OCI-LY1 (cell line): ENCODE measurements around the gene ATP7B.

Experiments used
- H2AFZ ChIP-seq: fragments of 200-600 bp; sonication (generic), shearing (Covaris generic); 2 replicates; pipeline ENCODE4 v1.6.0; 2014; ENCODE audit warnings: antibody characterized with exemption, mild to moderate bottlenecking, low read length
- H3F3A ChIP-seq: fragments of 200-600 bp; sonication (generic), shearing (Covaris generic); 2 replicates; pipeline ENCODE4 v1.6.0; 2014; ENCODE audit warnings: mild to moderate bottlenecking, antibody characterized with exemption, low read length, moderate library complexity; ENCODE audit not compliant: insufficient read depth
- H3K27ac ChIP-seq: fragments of 200-600 bp; sonication (generic); 2 replicates; pipeline ENCODE4 v1.5.1; 2014; ENCODE audit warnings: low read length, mixed run types, mild to moderate bottlenecking, low read depth; ENCODE audit not compliant: poor library complexity, severe bottlenecking
- H3K27me3 ChIP-seq: fragments of 200-600 bp; sonication (generic); 2 replicates; pipeline ENCODE4 v1.6.0; 2014; ENCODE audit warnings: antibody characterized with exemption, mild to moderate bottlenecking, low read length, moderate library complexity; ENCODE audit not compliant: insufficient read depth
- H3K36me3 ChIP-seq: fragments of 200-600 bp; sonication (generic); 2 replicates; pipeline ENCODE4 v1.6.1; 2014; ENCODE audit warnings: mild to moderate bottlenecking, antibody characterized with exemption, low read length, moderate library complexity, mixed read lengths; ENCODE audit not compliant: insufficient read depth
- H3K4me1 ChIP-seq: fragments of 200-600 bp; sonication (generic); 2 replicates; pipeline ENCODE4 v1.5.1; 2014; ENCODE audit warnings: mild to moderate bottlenecking, low read length, moderate library complexity; ENCODE audit not compliant: insufficient read depth, severe bottlenecking
- H3K4me2 ChIP-seq: fragments of 200-600 bp; sonication (generic), shearing (Covaris generic); 2 replicates; pipeline ENCODE4 v1.6.1; 2014; ENCODE audit warnings: low read length
- H3K4me3 ChIP-seq: fragments of 200-600 bp; sonication (generic); 2 replicates; pipeline ENCODE4 v1.5.1; 2014; ENCODE audit warnings: low read length, low read depth, mild to moderate bottlenecking, mixed read lengths; ENCODE audit not compliant: poor library complexity, severe bottlenecking
- H3K79me2 ChIP-seq: fragments of 200-600 bp; shearing (Covaris generic); 2 replicates; pipeline ENCODE4 v1.6.1; 2016; ENCODE audit warnings: mixed run types, low read length, mixed read lengths; ENCODE audit not compliant: insufficient read depth
- H3K9ac ChIP-seq: fragments of 200-600 bp; sonication (generic), shearing (Covaris generic); 2 replicates; pipeline ENCODE4 v1.6.1; 2014; ENCODE audit warnings: mild to moderate bottlenecking, low read length, mixed read lengths
- H3K9me2 ChIP-seq: fragments of 200-600 bp; sonication (generic), shearing (Covaris generic); 2 replicates; pipeline ENCODE4 v1.6.1; 2014; ENCODE audit warnings: low read depth, mild to moderate bottlenecking, low read length, mixed read lengths
- H3K9me3 ChIP-seq: fragments of 200-600 bp; shearing (Covaris generic); 2 replicates; pipeline ENCODE4 v1.6.1; 2014; ENCODE audit warnings: low read length, mixed read lengths
- H4K20me1 ChIP-seq: fragments of 200-600 bp; sonication (generic), shearing (Covaris generic); 2 replicates; pipeline ENCODE4 v1.6.0; 2016; ENCODE audit warnings: mild to moderate bottlenecking, low read length; ENCODE audit not compliant: insufficient read depth
- CTCF ChIP-seq: fragments of 200-600 bp; sonication (generic), shearing (Covaris generic); IDR thresholded peaks from 2 replicates; pipeline ENCODE4 v1.5.1; 2017; ENCODE audit warnings: mild to moderate bottlenecking, antibody characterized with exemption, low read length, moderate library complexity, mixed read lengths
- EZH2 ChIP-seq: fragments of 200-600 bp; sonication (generic), shearing (Covaris generic); IDR thresholded peaks from 2 replicates; pipeline ENCODE4 v1.8.0; 2017; ENCODE audit warnings: borderline replicate concordance, mixed run types, mild to moderate bottlenecking, antibody characterized with exemption, low read length, moderate library complexity, mixed read lengths

Gene ATP7B

GRCh38 chr13:51925865-51926527 is 85.3 kb downstream of the ATP7B start:
- Histone ChIP-seq H3K9me3 (no peaks in the 10 kb centered on the region), H3K79me2 (no peaks in the 10 kb centered on the region), H3K4me2 (no peak overlapping the region), H2AFZ (no peak overlapping the region), H3K27me3 (0 out of 2 replicates have a peak, but pooled peaks cover 4% of the 10 kb centered on the region), H3K36me3 (no peaks in the 10 kb centered on the region), H4K20me1 (no peaks in the 10 kb centered on the region), H3K9ac (no peak overlapping the region), H3F3A (no peaks in the 10 kb centered on the region), H3K27ac (no peak overlapping the region), H3K4me1 (no peaks in the 10 kb centered on the region), H3K9me2 (no peaks in the 10 kb centered on the region), H3K4me3 (no peak overlapping the region)
- no peak for TF ChIP-seq CTCF
- TF ChIP-seq EZH2: no peak

GRCh38 chr13:51924756-51925544 is 86.3 kb downstream of the ATP7B start:
- H3K9me3 ChIP-seq: no peaks in the 10 kb centered on the region
- H3K9me2 ChIP-seq: no peaks in the 10 kb centered on the region
- H3K27ac ChIP-seq: no peak overlapping the region
- TF ChIP-seq EZH2 (no peak), CTCF (no peak)
- no peaks in the 10 kb centered on the region for H3K36me3 ChIP-seq
- no peaks in the 10 kb centered on the region for H4K20me1 ChIP-seq
- no peak overlapping the region for H2AFZ ChIP-seq
- H3K4me1 ChIP-seq: no peaks in the 10 kb centered on the region
- no peak overlapping the region for H3K4me2 ChIP-seq
- no peaks in the 10 kb centered on the region for H3F3A ChIP-seq
- H3K4me3 ChIP-seq: no peak overlapping the region
- H3K79me2 ChIP-seq: no peaks in the 10 kb centered on the region
- H3K27me3 ChIP-seq: 0 out of 2 replicates have a peak, but pooled peaks cover 7% of the 10 kb centered on the region
- H3K9ac ChIP-seq: no peak overlapping the region

GRCh38 chr13:51923983-51924539 is 87.2 kb downstream of the ATP7B start:
- Histone ChIP-seq H3K27me3 (0 out of 2 replicates have a peak, but pooled peaks cover 7% of the 10 kb centered on the region), H3K36me3 (no peaks in the 10 kb centered on the region), H2AFZ (no peak overlapping the region), H3K9me2 (no peaks in the 10 kb centered on the region), H3K9me3 (no peaks in the 10 kb centered on the region), H3K79me2 (no peaks in the 10 kb centered on the region), H3K4me2 (no peak overlapping the region), H3K27ac (no peak overlapping the region), H3K4me3 (no peak overlapping the region), H3K4me1 (no peaks in the 10 kb centered on the region), H3K9ac (no peak overlapping the region), H4K20me1 (no peaks in the 10 kb centered on the region), H3F3A (no peaks in the 10 kb centered on the region)
- TF ChIP-seq CTCF (no peak), EZH2 (no peak)
